Measurements from ENCODE around the gene NT5DC3.
"Not testable (repeated sequence)": the region's sequence is repeated elsewhere in the genome, so short reads cannot be mapped to it uniquely, and the experiment has no call there.

NT5DC3 gene

DNA sequence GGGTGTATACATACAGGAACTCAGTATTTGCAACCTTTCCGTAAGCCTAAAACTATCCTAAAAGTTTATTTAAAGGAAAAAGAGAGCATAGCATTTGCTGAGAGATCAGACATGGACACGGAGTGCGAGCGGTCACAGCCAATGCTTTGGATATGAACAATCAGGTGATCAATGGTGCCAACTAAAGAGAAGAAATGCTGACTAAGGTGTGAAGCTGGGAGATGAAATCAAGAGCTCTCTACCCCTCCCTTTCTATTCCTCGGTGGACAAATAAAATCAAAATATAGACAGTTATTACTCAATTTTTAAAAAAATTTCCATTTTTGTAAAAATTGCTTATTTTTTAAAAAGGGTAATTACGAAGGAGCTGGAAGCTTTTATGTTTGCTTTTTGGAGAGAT lies 29.2 kb downstream of the NT5DC3 start:
- in situ Hi-C loops (cut with HindIII; ENCODE audit: low sequenced_read_pairs): no loop called here

DNA sequence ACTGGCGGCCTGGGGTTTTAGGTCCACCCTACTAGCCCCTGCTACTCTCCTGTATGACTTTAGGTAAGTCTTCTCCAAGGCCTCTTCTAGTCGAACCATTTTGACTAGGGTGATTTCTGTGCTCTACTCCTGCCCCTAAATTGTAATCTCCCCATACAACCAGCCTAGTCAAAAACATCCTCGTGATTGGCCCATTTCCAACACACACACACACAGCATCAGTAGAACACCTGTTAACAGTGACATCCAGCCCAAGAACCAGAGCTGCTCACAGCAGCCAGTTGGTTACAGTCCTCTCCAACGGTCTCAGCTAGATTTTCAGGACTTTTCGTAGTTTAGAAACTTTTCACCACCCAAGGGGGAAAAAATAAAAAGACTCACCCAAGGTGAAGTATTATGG lies 30.9 kb downstream of the NT5DC3 start:
- in situ Hi-C loops (cut with HindIII; ENCODE audit: low sequenced_read_pairs): no loop called here

DNA sequence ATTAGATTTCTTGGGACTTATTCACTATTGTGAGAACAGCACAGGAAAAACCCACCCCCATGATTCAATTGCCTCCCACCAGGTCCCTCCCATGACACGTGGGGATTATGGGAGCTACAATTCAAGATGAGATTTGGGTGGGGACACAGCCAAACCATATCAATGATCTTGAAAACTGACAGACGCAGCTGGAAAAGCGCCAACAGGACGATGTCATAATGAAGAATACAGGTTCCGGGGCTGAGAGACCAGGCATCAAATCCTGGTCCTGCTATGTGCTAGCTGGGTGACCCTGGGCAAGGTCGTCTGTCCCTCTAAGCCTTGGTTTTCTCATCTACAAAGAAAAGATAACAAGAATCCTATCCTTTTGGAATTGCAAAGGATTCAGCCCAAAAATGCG lies 31.4 kb downstream of the NT5DC3 start:
- in situ Hi-C loops (cut with HindIII; ENCODE audit: low sequenced_read_pairs): not testable (repeated sequence)

DNA sequence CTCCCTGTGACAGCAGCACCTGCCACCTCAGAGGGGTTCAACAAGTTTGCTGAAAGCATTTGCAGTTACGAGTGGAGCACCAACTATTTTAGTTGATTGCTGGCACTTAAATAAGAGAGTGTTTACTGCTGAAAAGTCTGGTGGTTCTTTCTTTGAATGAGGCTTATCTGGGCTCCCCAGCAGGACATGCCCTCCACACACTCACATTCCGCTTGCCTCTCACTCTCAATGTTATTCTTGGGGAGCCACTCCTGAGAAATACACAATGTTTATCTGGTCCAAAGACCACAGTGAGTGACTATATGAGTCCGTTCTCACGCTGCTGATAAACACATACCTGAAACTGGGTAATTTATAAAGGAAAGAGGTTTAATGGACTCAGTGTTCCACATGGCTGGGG lies 31.9 kb downstream of the NT5DC3 start:
- in situ Hi-C loops (cut with HindIII; ENCODE audit: low sequenced_read_pairs): no loop called here

DNA sequence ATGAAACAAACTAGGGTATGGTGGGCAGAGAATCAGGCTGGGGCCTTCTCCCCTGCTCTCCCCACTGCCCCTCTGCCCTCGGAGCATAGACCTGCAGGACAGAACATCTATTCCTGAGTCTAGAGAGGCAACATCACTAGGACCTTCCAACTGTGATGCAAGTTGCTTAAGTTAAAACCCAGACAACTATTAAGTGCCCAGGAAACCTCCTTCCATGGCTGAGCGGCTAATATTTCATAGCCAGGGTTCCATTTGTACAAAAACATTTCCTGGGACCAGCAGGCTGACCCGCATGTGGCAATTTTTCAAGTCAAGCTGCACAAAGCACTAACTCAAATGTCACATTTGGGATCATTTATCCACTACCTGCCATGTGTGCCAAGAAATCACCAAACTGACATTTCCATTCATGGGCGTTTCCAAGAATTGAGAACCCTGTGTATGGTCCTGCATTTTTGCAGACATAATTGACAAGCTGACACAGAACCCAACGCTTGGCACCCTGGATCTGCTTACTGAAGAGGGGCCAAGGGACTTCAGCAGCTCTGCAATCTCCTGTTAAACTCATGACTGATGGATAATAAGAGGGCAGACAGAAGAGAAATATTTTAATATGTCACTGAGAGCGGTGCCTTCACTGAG lies 32.7 kb downstream of the NT5DC3 start:
- in situ Hi-C loops (cut with HindIII; ENCODE audit: low sequenced_read_pairs): no loop called here

DNA sequence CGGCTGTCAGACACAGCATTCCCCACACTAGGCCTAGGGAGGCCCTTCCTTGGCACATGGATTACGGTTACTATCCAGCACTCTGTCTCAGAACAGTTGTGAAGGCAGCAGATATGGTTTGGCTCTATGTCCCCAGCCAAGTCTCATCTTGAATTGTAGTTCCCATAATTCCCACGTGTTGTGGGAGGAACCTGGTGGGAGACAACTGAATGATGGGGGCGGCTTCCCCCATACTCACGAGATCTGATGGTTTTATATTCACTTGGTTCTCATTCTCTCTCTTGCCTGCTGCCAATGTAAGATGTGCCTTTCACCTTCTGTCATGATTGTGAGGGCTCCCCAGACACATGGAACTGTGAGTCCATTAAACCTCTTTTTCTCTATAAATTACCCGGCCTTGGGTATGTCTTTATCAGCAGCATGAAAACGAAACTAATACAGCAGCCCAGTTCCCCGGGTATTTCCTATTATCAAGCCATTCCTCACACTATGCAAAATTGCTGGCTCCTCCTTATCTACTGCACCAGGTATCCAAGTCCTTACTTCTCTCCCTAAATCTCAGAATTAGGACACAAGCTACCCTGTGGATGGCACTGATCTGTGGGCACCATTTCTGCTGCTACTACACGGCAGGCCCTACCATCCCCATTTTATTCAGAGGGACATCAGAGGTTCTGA lies 33.3 kb downstream of the NT5DC3 start:
- in situ Hi-C loops (cut with HindIII; ENCODE audit: low sequenced_read_pairs): no loop called here

DNA sequence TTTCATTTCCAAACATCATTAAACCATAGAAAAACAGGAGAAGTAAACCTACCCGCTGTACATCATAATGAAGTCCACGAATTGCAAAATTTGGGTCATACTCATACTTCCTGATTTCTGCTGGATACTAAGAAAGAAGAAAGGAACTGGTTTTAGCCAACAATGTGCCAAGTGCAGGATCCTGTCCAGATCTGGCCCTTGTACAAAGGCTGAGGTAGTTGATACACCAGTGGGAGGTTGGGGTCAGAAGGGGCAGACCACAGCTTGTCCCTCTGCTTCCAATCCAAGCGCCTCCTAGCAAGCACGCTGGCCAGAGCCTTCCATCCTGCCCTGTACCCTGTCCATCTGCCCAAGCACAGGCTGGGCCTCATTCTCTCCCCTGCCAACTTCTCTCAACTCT lies 34.2 kb downstream of the NT5DC3 start:
- in situ Hi-C loops (cut with HindIII; ENCODE audit: low sequenced_read_pairs): no loop called here

DNA sequence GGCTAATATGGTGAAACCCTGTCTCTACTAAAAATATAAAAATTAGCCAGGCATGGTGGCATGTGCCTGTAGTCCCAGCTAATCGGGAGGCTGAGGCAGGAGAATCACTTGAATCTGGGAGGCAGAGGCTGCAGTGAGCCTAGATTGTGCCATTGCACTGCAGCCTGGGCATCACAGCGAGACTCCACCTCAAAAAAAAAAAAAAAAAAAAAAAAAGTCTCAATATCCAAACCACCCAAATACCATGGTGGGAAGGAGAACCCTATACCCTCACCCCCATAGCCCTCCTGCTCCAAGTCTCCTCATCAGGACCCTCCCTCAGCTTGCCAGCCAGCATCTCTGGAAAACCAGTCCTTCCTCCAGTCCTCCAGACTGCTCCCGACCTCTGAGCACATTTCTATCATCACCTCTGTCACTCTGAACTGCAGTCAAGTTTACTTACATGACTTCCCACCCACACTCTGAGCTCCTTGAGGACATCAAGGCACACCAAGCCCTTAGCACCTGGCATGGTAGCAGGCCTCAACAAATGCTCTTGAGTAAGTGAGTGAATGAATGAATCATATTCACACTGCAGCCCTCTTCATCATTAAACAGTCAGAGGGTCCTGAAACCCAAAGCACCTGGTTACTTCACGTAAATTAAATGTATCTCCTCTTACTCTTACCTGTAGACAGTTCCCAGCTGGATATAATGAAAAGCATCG lies 35.2 kb downstream of the NT5DC3 start:
- in situ Hi-C loops (cut with HindIII; ENCODE audit: low sequenced_read_pairs): no loop called here

DNA sequence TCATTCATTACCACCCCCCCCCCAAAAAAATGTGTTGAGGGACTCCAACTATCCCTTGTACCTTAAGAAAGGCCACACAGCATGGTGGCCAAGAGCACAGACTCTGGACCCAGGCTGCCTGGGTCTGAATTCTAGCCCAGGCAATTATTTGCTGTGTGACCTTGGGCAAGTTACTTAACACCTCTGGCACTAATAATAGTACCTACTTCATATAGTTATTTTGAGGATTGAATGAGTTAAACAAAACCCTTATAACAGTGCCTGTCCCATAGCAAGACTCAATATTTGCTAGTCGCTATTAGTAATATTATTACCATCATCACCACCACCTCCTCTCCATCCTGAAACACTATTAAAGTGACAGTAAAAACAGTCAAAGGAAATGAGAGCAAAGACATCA lies 37.2 kb downstream of the NT5DC3 start:
- in situ Hi-C loops (cut with HindIII; ENCODE audit: low sequenced_read_pairs): no loop called here

DNA sequence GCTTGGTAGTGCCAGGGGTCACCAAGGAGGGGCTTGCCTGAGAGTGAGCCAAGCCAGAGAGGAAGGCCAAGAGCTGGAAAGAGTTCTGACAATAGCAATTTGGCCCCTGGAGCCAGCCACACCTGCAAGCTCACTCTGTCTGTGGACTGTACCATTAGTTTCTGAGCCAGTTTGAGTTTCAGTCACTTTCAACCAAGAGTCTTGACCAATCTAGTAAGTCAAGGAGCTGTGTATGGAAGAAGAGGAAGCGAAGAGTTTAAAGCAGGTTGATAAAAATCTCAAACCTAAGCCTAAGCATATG lies 38.5 kb downstream of the NT5DC3 start:
- in situ Hi-C loops (cut with HindIII; ENCODE audit: low sequenced_read_pairs): no loop called here

DNA sequence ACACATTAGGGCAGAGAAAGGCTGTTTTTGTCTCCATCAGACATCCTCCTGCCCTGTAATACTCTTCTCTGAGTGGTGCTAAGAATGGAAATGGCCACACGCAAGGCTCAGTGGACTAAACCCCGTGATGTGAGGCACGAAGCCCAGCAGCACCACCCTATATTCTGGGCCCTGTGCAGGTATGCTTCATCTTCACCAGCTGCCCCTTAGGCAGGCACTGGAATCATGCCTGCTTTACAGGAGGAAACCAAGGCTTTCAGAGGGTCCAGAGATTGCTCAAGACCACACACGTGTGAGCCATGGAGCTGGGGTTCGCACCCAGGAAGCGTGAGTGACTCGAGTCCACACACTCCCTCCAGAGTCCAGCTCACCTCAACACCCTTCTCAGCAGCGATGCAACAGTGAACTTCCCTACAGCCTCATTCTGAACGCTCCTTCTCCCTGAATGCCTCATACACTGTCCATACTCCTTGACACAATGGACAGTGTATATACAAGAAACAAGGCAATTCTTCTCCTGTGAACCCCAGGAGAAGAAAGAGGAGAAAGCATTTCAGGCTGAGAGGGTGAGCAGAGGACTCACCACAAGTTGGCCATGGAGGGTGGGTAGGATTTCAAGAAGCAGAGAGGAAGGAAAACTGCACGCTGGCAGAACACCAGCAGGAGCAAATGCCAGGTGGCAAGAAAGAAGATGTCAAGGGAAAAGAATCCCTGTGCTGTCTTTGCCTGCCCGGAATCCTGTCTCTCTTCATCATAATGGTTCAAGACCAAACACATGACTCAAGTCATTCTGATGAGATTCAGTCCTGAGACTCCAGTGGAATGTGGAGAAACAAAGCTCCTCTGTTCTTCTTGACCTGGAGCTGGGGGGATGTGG lies 39.1 kb downstream of the NT5DC3 start:
- in situ Hi-C loops (cut with HindIII; ENCODE audit: low sequenced_read_pairs): no loop called here

DNA sequence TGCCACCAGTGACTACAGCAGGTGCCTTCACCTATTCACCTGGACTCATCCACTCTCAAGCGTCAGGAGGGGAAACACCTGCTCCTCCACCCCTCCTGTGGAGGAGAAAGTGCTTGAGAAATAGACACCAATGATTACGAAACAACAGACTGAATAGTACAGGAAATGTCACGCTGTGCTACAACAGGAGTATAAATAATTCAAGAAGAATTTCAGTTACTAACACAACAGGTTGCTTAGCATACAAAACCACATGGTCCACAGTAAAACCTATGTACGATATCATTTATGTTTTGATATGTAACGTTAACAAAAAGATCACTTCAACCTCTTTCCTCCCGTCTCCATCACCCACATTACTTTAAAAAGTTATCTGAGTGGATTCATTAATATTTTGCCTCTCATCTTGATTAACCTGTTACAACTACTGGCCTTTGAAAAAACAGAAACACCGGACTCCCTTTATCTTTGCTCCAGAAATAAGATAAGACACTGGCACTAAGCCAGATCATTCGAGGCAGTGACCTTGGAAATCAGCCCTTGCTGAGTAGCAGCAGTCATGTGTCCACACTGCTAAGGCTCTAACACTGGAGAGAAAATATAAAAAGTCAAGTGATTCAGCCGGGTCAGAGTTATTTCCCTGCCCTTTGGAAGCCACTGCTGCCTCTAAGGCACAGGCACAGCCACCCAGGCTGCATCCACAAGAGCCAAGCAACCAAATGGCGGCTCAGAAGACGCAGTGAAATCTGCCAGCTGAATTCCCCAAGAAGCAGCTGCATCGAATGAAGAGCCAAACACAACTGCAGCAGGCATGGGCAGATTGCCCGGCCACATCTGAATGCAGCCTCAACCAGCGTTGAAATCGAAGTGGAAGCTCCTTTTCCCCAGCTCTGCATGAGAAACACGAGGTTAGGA lies 40.9 kb downstream of the NT5DC3 start:
- in situ Hi-C loops (cut with HindIII; ENCODE audit: low sequenced_read_pairs): no loop called here

DNA sequence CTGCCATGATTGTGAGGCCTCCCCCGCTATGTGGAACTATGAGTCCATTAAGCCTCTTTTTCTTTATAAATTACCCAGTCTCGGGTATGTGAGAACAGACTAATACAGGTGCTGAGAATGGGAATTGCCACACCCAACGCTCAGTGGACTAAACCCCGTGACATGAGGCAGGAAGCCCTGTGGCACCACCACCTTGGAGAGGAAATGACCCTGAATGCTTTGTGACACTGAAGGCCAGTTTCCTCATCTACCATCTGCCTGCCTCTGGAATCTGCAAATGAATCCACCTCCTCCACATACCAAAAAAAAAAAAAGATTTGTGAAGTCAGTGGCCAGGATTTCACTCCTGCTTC lies 41.6 kb downstream of the NT5DC3 start:
- in situ Hi-C loops (cut with HindIII; ENCODE audit: low sequenced_read_pairs): no loop called here

DNA sequence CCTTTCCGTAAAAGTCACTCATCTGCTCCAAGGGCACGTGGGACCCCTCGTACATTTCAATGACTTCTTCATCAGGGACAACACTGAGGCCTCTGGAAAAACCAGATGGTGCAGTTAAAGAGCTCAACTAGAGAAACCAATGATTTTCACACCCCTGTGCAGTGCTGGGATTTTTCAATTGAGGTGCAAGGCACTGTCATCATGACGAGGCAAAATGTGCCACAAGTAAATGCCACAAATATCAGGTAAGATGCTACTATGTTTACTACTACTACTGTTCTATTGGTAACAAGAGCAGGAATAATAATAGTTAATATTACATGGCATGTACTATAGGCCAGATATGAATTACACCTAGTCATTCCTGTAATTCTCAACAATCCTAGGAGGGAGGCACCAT lies 42.4 kb downstream of the NT5DC3 start:
- in situ Hi-C loops (cut with HindIII; ENCODE audit: low sequenced_read_pairs): no loop called here

DNA sequence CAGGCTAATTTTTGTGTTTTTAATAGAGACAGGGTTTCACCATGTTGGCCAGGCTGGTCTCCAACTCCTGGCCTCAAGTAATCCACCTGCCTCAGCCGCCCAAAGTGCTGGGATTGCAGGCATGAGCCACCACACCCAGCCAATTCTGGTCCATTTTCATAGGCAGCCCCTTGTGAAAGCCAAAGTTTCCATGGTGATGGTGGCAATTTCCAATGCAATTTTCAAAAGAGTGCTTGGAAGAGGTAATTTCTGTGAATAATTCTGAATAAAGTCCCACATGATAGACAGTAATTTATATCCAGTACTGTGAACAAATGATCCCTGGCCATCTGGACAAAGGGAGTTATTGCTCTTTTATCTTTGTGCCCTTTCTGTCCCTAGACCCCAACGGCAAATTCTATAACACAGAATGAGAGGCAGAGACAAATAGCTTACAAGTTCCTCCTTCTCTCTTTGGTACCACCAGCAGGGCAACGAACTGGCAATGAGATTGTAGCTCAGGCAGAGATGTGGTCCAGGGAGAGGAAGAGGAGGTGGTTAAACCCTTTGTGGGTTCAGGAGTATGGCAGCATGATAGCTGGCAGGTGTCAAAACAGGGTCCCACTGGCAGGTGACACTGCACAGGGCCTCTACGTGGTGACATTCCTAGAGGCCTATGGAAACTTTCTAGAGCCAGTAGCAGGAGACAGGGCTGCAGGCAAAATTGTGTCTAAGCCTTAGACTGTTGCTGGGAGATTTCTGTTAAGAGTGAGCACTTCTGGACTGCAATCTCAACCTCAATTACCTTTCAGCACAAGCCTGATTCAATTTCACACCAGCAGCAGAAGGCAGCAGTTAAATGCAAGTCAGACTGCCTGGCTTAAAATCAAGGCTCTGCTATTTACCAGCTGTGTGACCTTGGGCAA lies 46.5 kb downstream of the NT5DC3 start:
- in situ Hi-C loops (cut with HindIII; ENCODE audit: low sequenced_read_pairs): no loop called here

DNA sequence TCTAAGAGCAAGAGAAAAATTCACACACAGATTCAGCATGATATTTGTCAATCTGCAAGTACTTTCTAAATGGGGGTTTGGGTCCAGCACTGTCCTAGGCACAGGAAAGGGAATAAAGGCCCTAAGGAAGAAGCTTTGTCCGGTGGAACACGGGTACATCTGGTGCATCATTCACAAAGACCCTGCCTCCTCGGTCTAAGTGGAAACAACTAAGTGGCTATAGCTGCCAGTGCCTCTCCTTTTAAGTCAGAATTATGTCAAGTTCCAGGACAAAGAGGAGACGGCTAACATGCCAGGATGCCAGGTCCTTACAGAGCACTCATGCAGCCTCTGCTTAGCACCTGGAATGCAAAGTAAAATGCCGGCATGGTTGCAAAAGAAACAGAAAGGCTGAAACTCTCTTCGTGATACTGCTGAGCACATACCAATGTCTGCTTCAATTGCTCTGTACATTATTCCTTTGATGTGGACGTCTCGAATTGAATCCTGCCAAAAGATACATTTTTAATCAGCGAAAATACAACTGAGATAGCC lies 47.5 kb downstream of the NT5DC3 start:
- in situ Hi-C loops (cut with HindIII; ENCODE audit: low sequenced_read_pairs): no loop called here

DNA sequence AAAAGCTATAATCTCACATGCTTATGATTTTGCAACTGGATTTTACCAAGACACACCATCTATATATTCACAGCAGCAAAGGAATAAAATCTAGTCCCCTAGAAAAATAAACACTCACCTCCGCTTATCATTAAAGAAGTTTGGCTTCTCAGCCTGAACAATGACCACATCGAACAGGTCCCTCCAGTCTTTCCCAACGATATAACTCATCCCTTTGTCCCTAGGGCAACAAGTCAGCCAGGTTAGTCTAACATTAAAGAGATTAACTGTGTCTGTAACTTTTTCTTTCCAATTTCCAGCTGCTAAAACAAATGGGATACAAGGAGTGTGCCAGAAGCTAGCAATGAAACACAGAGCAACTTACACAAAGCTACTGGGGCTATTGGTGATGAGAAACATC lies 48.0 kb downstream of the NT5DC3 start:
- in situ Hi-C loops (cut with HindIII; ENCODE audit: low sequenced_read_pairs): no loop called here

DNA sequence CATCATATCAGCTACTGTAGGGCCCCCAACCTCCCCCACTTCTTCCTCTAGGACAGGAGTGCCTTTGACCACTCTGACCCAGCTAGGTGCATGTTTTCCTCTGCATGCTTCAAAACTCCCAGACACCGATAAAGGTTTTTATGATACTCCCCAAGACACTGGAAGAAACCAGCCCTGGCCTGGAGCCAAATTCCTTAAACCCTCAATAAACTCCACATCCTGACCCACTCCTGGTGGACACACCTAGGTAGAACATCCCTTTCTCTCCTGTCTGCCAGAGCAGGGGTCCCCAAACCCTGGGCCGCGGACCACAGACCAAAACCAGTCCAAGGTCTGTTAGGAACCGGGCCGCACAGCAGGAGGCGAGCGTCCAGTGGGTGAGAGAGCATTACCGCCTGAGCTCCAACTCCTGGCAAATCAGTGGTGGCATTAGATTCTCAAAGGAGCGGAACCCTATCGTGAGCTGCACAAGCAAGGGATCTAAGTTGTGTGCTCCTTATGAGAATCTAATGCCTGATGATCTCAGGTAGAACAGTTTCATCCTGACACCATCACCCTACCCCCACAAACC lies 49.6 kb downstream of the NT5DC3 start:
- in situ Hi-C loops (cut with HindIII; ENCODE audit: low sequenced_read_pairs): no loop called here

DNA sequence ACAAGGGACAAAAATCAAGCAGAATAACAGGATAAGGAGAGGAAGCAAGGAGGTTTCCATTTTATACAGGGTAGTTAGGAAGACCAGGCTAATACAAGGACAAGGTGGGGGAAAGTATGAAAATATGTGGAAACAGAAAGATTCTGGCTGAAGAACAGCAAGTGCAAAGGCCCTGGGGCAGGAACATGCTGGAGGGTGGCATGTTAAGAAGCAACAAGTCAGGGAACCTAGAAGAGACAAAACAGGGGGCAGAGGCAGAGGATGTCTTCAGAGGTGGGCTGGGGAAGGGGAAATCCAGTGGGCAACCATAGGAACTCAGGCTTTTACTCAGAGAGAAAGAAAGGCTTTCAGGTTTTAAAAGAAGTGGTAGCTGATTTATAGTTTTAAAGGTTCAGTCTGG lies 54.8 kb downstream of the NT5DC3 start:
- in situ Hi-C loops (cut with HindIII; ENCODE audit: low sequenced_read_pairs): no loop called here
